GM23338 (cell line): ENCODE data around the gene FBXW4. TPM values are rescaled to one million over a fixed set of nuclear protein-coding genes. Genes with fewer than 3 reads are reported as not detected.

Source experiments
- ATAC-seq: fragments of 200-7000 bp; cut with Tn5 transposase; 3 replicates; pipeline ENCODE4 v1.9.1; 2020
- DNase-seq: peaks from one replicate; pipeline ENCODE4 v3.0.0-alpha.2; 2015; ENCODE audit warnings: low spot score
- H2AFZ ChIP-seq: fragments of 200-600 bp; sonication (generic); 2 replicates; pipeline ENCODE4 v1.8.0; 2016; ENCODE audit warnings: antibody characterized with exemption, mild to moderate bottlenecking, moderate library complexity
- H3F3A ChIP-seq: fragments of 200-600 bp; sonication (generic); replicated peaks from 2 replicates; pipeline ENCODE4 v1.8.0; 2017; ENCODE audit warnings: antibody characterized with exemption, mixed run types, low read depth
- H3K27ac ChIP-seq: fragments of 200-600 bp; sonication (generic); 2 replicates; pipeline ENCODE4 v1.6.1; 2016; ENCODE audit warnings: low read depth
- H3K27me3 ChIP-seq: fragments of 200-600 bp; sonication (generic); 2 replicates; pipeline ENCODE4 v1.8.0; 2016; ENCODE audit warnings: mild to moderate bottlenecking, mixed run types, moderate library complexity; ENCODE audit not compliant: insufficient read depth
- H3K36me3 ChIP-seq: fragments of 200-600 bp; sonication (generic); 2 replicates; pipeline ENCODE4 v1.8.0; 2016; ENCODE audit warnings: mild to moderate bottlenecking; ENCODE audit not compliant: insufficient read depth
- H3K4me1 ChIP-seq: fragments of 200-600 bp; sonication (generic); 2 replicates; pipeline ENCODE4 v1.8.0; 2016; ENCODE audit warnings: mild to moderate bottlenecking, moderate library complexity; ENCODE audit not compliant: insufficient read depth
- H3K4me2 ChIP-seq: fragments of 200-600 bp; sonication (generic); 2 replicates; pipeline ENCODE4 v1.7.1; 2017; ENCODE audit warnings: mixed run types
- H3K4me3 ChIP-seq: fragments of 200-600 bp; sonication (generic); 2 replicates; pipeline ENCODE4 v1.6.1; 2016; ENCODE audit warnings: mixed run types
- H3K79me2 ChIP-seq: fragments of 200-600 bp; sonication (generic); replicated peaks from 2 replicates; pipeline ENCODE4 v1.8.0; 2017; ENCODE audit warnings: mild to moderate bottlenecking; ENCODE audit not compliant: insufficient read depth
- H3K9me2 ChIP-seq: fragments of 200-600 bp; sonication (generic); 2 replicates; pipeline ENCODE4 v1.8.0; 2017; ENCODE audit not compliant: insufficient read depth
- H4K20me1 ChIP-seq: fragments of 200-600 bp; sonication (generic); replicated peaks from 2 replicates; pipeline ENCODE4 v1.8.0; 2017; ENCODE audit warnings: mild to moderate bottlenecking; ENCODE audit not compliant: insufficient read depth
- H3K27ac Mint-ChIP-seq: 2 replicates; pipeline ENCODE4 v1.8.0; 2020; ENCODE audit warnings: inconsistent platforms, mild to moderate bottlenecking, moderate library complexity, mixed read lengths
- H3K27me3 Mint-ChIP-seq: 3 replicates; pipeline ENCODE4 v1.8.0; 2022; ENCODE audit warnings: low read depth, mild to moderate bottlenecking, moderate library complexity, mixed read lengths, inconsistent platforms; ENCODE audit not compliant: insufficient read depth, poor library complexity
- H3K36me3 Mint-ChIP-seq: 3 replicates; pipeline ENCODE4 v1.8.0; 2021; ENCODE audit warnings: low read depth, mild to moderate bottlenecking, inconsistent platforms, moderate library complexity, mixed read lengths
- H3K4me1 Mint-ChIP-seq: 3 replicates; pipeline ENCODE4 v1.8.0; 2020; ENCODE audit warnings: mild to moderate bottlenecking, inconsistent platforms, mixed read lengths
- H3K4me3 Mint-ChIP-seq: 3 replicates; pipeline ENCODE4 v1.8.0; 2021; ENCODE audit warnings: moderate library complexity, mild to moderate bottlenecking, inconsistent platforms, mixed read lengths
- H3K9me3 Mint-ChIP-seq: 3 replicates; pipeline ENCODE4 v1.8.0; 2020; ENCODE audit warnings: moderate library complexity, mild to moderate bottlenecking, inconsistent platforms, mixed read lengths
- CREB1 ChIP-seq: fragments of 250-450 bp; sonication (Bioruptor Pico); IDR thresholded peaks from 2 replicates; pipeline ENCODE4 v1.5.0; 2020; ENCODE audit warnings: low read depth, mild to moderate bottlenecking, moderate library complexity
- CTCF ChIP-seq, 2 experiments: fragments of 200-600 bp in 1 of 2; sonication (generic) in 1 of 2; conservative IDR thresholded peaks; 2 replicates each; pipeline versions ENCODE4 v1.5.1 to v1.6.1; 2016 to 2017; ENCODE audit warnings: antibody characterized with exemption in 2 of 2, low read depth in 2 of 2, mild to moderate bottlenecking in 2 of 2, moderate library complexity in 1 of 2
- EZH2phosphoT487 ChIP-seq: fragments of 200-600 bp; sonication (generic); IDR thresholded peaks from one replicate; pipeline ENCODE4 v1.8.1; 2018; ENCODE audit warnings: antibody characterized with exemption; ENCODE audit not compliant: unreplicated experiment
- JUNB ChIP-seq: IDR thresholded peaks from one replicate; pipeline ENCODE4 v1.6.1; 2016; ENCODE audit warnings: antibody characterized with exemption; ENCODE audit not compliant: unreplicated experiment
- POLR2AphosphoS5 ChIP-seq: IDR thresholded peaks from 2 replicates; pipeline ENCODE4 v1.6.1; 2016; ENCODE audit warnings: antibody characterized with exemption, low read depth
- REST ChIP-seq: IDR thresholded peaks from one replicate; pipeline ENCODE4 v1.6.1; 2018; ENCODE audit warnings: antibody characterized with exemption; ENCODE audit not compliant: unreplicated experiment
- STAT1 ChIP-seq: IDR thresholded peaks from one replicate; pipeline ENCODE4 v1.6.1; 2016; ENCODE audit warnings: antibody characterized with exemption; ENCODE audit not compliant: unreplicated experiment
- ZNF114 ChIP-seq: fragments of 250-450 bp; sonication (Bioruptor Pico); IDR thresholded peaks from 2 replicates; pipeline ENCODE4 v1.5.0; 2020; ENCODE audit warnings: mild to moderate bottlenecking, moderate library complexity
- ZNF331 ChIP-seq: fragments of 250-450 bp; sonication (Bioruptor Pico); IDR thresholded peaks from 2 replicates; pipeline ENCODE4 v1.5.0; 2020; ENCODE audit warnings: low read depth, mild to moderate bottlenecking, moderate library complexity
- polyA plus RNA-seq: library from polyadenylated mRNA; unstranded; fragments of >200 nt; fragmentation: Nextera tagmentation; extraction: Ambion mirVana; gene quantifications from 2 replicates; pipeline ENCODE4 v1.2.1, GENCODE V29; 2016
- total RNA-seq: library from RNA; depleted of rRNA; stranded (reverse); fragments of >200 nt; shearing (Covaris generic); gene quantifications from 2 replicates; pipeline ENCODE4 v1.2.3, GENCODE V29; 2014
- TF ChIP-seq, protein P1 (sequence below): IDR thresholded peaks from 2 replicates; pipeline ENCODE4 v1.6.1; 2016; ENCODE audit warnings: antibody characterized with exemption

FBXW4 gene
- total and polyA plus RNA-seq, 2 experiments from 2014 or later: 8.0 to 18.6 TPM

DNA sequence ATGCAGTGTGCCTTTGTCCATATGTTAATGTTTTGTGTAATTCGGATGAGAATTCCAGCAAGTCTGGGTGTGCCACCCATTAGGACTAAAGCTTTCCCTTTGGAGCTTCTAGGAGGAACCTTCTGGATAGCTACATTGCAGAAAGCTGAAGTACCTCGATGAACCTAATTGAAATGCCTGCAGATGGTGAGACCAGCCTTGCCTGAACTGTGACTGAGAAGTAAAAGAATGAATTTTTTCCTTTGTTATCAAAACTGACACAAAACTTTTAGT, 31.1 kb upstream of the FBXW4 start:
- Histone ChIP-seq H3K27ac (no peak overlapping the region), H2AFZ (peak overlapping the region; percentile 96; the same call in 1 of the 2 replicates), H3K36me3 (no peaks in the 10 kb centered on the region), H3K4me1 (peaks cover 13% of the 10 kb centered on the region), H3K4me2 (no peak overlapping the region), H3K9me2 (no peaks in the 10 kb centered on the region), H3K27me3 (no peaks in the 10 kb centered on the region), H3F3A (no peaks in the 10 kb centered on the region), H3K4me3 (no peak overlapping the region), H4K20me1 (no peaks in the 10 kb centered on the region), H3K79me2 (no peaks in the 10 kb centered on the region)
- TF ChIP-seq CTCF (conservative IDR thresholded peaks at IDR 0.05; ENCODE audit: low read depth in 2 of 2) (no peak), STAT1 (no peak)
- ATAC-seq (no peak), DNase-seq (no peak)
- Mint-ChIP-seq H3K27ac (no peak overlapping the region), H3K4me3 (no peak overlapping the region), H3K9me3 (no peaks in the 10 kb centered on the region), H3K27me3 (peaks cover 3% of the 10 kb centered on the region), H3K36me3 (no peaks in the 10 kb centered on the region), H3K4me1 (peaks cover 11% of the 10 kb centered on the region)

DNA sequence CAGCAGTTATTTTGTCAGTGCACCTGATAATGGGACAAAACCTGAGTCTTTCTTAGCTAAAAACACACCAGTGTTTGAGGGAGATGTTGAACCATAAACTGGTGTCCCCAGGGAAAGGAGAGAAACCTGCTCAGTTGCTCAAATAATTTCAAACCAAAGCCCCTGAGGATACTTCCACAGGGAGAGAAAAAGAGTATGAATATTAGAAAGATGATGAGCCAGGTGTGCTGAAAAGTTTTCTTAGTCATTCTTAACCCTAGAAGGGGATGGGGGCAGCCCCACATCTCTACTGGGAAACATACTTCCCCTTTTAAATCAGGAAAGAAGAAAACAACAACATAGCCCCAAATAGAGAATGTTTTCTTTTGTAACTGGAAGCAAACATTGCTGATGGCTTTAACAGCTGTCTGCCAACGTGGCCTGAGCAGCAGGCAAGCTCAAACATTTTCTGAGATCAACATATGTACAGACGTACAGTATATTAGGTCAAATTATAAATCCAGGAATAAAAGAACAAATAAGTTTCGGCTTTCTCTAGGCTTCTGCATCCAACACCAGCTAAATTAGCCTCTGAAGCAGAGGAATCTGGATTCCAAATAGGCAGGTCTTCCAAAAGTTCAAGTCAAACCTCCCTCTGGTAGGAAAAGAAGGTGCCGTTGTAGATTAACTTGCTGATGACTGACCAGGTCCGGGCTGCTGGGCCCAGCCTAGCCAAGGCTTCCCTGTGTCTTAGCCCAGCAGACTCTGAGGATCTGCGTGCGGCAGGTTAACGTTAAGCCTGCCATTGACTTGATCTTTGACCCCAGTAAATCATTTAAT, 30.5 kb upstream of the FBXW4 start:
- H3K4me1 Mint-ChIP-seq: peaks cover 11% of the 10 kb centered on the region
- H3K27ac ChIP-seq: no peak overlapping the region
- no peak overlapping the region for H3K4me3 Mint-ChIP-seq
- H3K4me3 ChIP-seq: no peak overlapping the region
- ATAC-seq (peak; percentile 57), DNase-seq (no peak)
- H3K79me2 ChIP-seq: no peaks in the 10 kb centered on the region
- no peaks in the 10 kb centered on the region for H3K36me3 Mint-ChIP-seq
- TF ChIP-seq JUNB: no peak
- no peak for TF ChIP-seq ZNF114 (CRISPR knock-in tag)
- no peak for TF ChIP-seq ZNF331 (CRISPR knock-in tag)
- no peak for TF ChIP-seq EZH2phosphoT487
- H2AFZ ChIP-seq: peak overlapping the region; percentile 96
- no peaks in the 10 kb centered on the region for H3K27me3 ChIP-seq
- no peaks in the 10 kb centered on the region for H3K9me2 ChIP-seq
- H3K27ac Mint-ChIP-seq: no peak overlapping the region
- H3K4me2 ChIP-seq: peak overlapping the region; percentile 59
- peaks cover 13% of the 10 kb centered on the region for H3K4me1 ChIP-seq
- H3K27me3 Mint-ChIP-seq: no peaks in the 10 kb centered on the region
- H3F3A ChIP-seq: no peaks in the 10 kb centered on the region
- no peaks in the 10 kb centered on the region for H3K36me3 ChIP-seq
- no peaks in the 10 kb centered on the region for H3K9me3 Mint-ChIP-seq
- H4K20me1 ChIP-seq: no peaks in the 10 kb centered on the region

DNA sequence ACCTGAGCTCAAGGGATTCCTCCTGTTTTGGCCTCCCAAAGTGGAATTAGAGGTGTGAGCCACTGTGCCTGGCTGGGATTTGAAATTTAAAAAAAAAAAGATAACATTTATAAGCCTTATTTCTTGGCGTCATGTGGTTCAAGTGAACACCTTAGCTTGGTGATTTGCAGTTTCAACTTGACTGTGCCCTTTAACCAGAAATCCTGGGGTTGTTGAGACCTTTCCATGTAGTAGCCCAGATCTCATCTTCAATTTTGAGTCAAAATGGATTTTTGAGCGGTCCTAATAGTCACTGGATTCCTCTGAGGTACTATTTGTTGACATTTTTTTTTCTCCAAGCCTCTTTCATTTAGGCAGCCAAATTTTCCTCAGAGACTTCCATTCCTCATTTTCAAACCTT, 29.5 kb upstream of the FBXW4 start:
- no peak overlapping the region for H3K27ac Mint-ChIP-seq
- no peaks in the 10 kb centered on the region for H3K9me3 Mint-ChIP-seq

More for the DNA sequence above, 29.5 kb upstream of the FBXW4 start:
- H4K20me1 ChIP-seq: no peaks in the 10 kb centered on the region
- no peaks in the 10 kb centered on the region for H3K79me2 ChIP-seq
- no peaks in the 10 kb centered on the region for H3K36me3 ChIP-seq
- ATAC-seq (no peak), DNase-seq (no peak)
- Mint-ChIP-seq H3K4me3 (no peak overlapping the region), H3K4me1 (peaks cover 11% of the 10 kb centered on the region), H3K36me3 (no peaks in the 10 kb centered on the region), H3K27me3 (no peaks in the 10 kb centered on the region)
- H3F3A ChIP-seq: no peaks in the 10 kb centered on the region
- H3K9me2 ChIP-seq: no peaks in the 10 kb centered on the region
- peaks cover 13% of the 10 kb centered on the region for H3K4me1 ChIP-seq
- H3K4me2 ChIP-seq: peak overlapping the region; percentile 59
- peak overlapping the region; percentile 96 for H2AFZ ChIP-seq
- no peak overlapping the region for H3K27ac ChIP-seq
- no peaks in the 10 kb centered on the region for H3K27me3 ChIP-seq
- H3K4me3 ChIP-seq: no peak overlapping the region
- TF ChIP-seq CTCF (conservative IDR thresholded peaks at IDR 0.05; ENCODE audit: low read depth in 2 of 2) (no peak), STAT1 (no peak), POLR2AphosphoS5 (no peak), REST (no peak), CREB1 (CRISPR knock-in tag) (no peak), ZNF331 (CRISPR knock-in tag) (no peak), ZNF114 (CRISPR knock-in tag) (no peak)
- TF ChIP-seq, protein P1, sequence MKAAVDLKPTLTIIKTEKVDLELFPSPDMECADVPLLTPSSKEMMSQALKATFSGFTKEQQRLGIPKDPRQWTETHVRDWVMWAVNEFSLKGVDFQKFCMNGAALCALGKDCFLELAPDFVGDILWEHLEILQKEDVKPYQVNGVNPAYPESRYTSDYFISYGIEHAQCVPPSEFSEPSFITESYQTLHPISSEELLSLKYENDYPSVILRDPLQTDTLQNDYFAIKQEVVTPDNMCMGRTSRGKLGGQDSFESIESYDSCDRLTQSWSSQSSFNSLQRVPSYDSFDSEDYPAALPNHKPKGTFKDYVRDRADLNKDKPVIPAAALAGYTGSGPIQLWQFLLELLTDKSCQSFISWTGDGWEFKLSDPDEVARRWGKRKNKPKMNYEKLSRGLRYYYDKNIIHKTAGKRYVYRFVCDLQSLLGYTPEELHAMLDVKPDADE: no peak
